ENCODE data around the gene EFCAB13. TPM values are rescaled to one million over a fixed set of nuclear protein-coding genes. Genes with fewer than 3 reads are reported as not detected.
"Not testable (repeated sequence)": the region's sequence is repeated elsewhere in the genome, so short reads cannot be mapped to it uniquely, and the experiment has no call there.

The EFCAB13 gene
- total RNA-seq, 1 donor from 2014 or later: 2.7 TPM

- Mint-ChIP-seq H3K4me3 (no peak overlapping the region), H3K27ac (no peak overlapping the region), H3K9me3 (no peaks in the 10 kb centered on the region), H3K36me3 (peaks cover 3% of the 10 kb centered on the region), H3K27me3 (ENCODE audit: insufficient read depth, low read depth) (no peaks in the 10 kb centered on the region), H3K4me1 (peaks cover 26% of the 10 kb centered on the region)
- Histone ChIP-seq H4K20me1 (ENCODE audit: low read depth) (no peaks in the 10 kb centered on the region), H3K4me2 (no peak overlapping the region), H3K4me1 (peaks cover 7% of the 10 kb centered on the region), H3K79me2 (ENCODE audit: low read depth) (no peaks in the 10 kb centered on the region), H3K27me3 (no peaks in the 10 kb centered on the region), H3K9ac (no peak overlapping the region), H3F3A (ENCODE audit: low read depth) (no peaks in the 10 kb centered on the region), H3K4me3 (no peak overlapping the region), H2AFZ (replicated peaks) (no peak overlapping the region), H3K9me3 (ENCODE audit: low read depth) (no peaks in the 10 kb centered on the region), H3K27ac (no peak overlapping the region), H3K36me3 (no peaks in the 10 kb centered on the region)
- no peak for DNase-seq (ENCODE audit: low spot score)
- TF ChIP-seq CTCF (IDR thresholded peaks at IDR 0.05): no peak
These were observed 90.9 kb downstream of the EFCAB13 start for GRCh38 chr17:47414612-47415011.

GRCh38 chr17:47423406-47424295 lies 99.9 kb downstream of the EFCAB13 start:
- H3K27ac ChIP-seq: no peak overlapping the region
- H4K20me1 ChIP-seq (ENCODE audit: low read depth): no peaks in the 10 kb centered on the region
- peak overlapping the region; percentile 58 for H3K4me3 ChIP-seq
- H3K36me3 ChIP-seq: no peaks in the 10 kb centered on the region
- DNase-seq (ENCODE audit: low spot score): peak; percentile 50
- Mint-ChIP-seq H3K36me3 (peaks cover 19% of the 10 kb centered on the region), H3K27ac (no peak overlapping the region), H3K27me3 (ENCODE audit: insufficient read depth, low read depth) (peaks cover 17% of the 10 kb centered on the region), H3K4me3 (peak overlapping the region; percentile 77), H3K4me1 (no peaks in the 10 kb centered on the region), H3K9me3 (peaks cover 23% of the 10 kb centered on the region)
- no peaks in the 10 kb centered on the region for H3K79me2 ChIP-seq (ENCODE audit: low read depth)
- H3K9ac ChIP-seq: no peak overlapping the region
- peak overlapping the region; percentile 83 for H2AFZ ChIP-seq (replicated peaks)
- no peaks in the 10 kb centered on the region for H3K4me1 ChIP-seq
- peaks cover 10% of the 10 kb centered on the region for H3K9me3 ChIP-seq (ENCODE audit: low read depth)
- H3K27me3 ChIP-seq: peaks cover 41% of the 10 kb centered on the region
- peaks cover 4% of the 10 kb centered on the region for H3F3A ChIP-seq (ENCODE audit: low read depth)
- H3K4me2 ChIP-seq: peak overlapping the region; percentile 80
- TF ChIP-seq EZH2 (IDR thresholded peaks at IDR 0.05): peak; percentile 88
- no peak for TF ChIP-seq CTCF (IDR thresholded peaks at IDR 0.05)
- TF ChIP-seq EZH2phosphoT487 (IDR thresholded peaks at IDR 0.05): peak; percentile 73

- not testable (repeated sequence) for H3K4me3 ChIP-seq; H3K4me3 Mint-ChIP-seq; H3K36me3 ChIP-seq; H3F3A ChIP-seq (ENCODE audit: low read depth); H2AFZ ChIP-seq (replicated peaks); H3K4me1 Mint-ChIP-seq; H3K27ac ChIP-seq; H3K79me2 ChIP-seq (ENCODE audit: low read depth); H4K20me1 ChIP-seq (ENCODE audit: low read depth); H3K9ac ChIP-seq; H3K4me2 ChIP-seq; H3K4me1 ChIP-seq; H3K9me3 ChIP-seq (ENCODE audit: low read depth); H3K27ac Mint-ChIP-seq; DNase-seq (ENCODE audit: low spot score)
- Mint-ChIP-seq H3K9me3 (peaks cover 20% of the 10 kb centered on the region), H3K36me3 (peaks cover 19% of the 10 kb centered on the region), H3K27me3 (ENCODE audit: insufficient read depth, low read depth) (peaks cover 17% of the 10 kb centered on the region)
- H3K27me3 ChIP-seq: peaks cover 41% of the 10 kb centered on the region
These were observed 101.5 kb downstream of the EFCAB13 start for GRCh38 chr17:47425233-47425632.

- not testable (repeated sequence) for H3K4me1 Mint-ChIP-seq; H3K4me3 Mint-ChIP-seq; H3K79me2 ChIP-seq (ENCODE audit: low read depth); H3K4me1 ChIP-seq; H3K9me3 ChIP-seq (ENCODE audit: low read depth); H3K36me3 ChIP-seq; H2AFZ ChIP-seq (replicated peaks); H3K4me2 ChIP-seq; H4K20me1 ChIP-seq (ENCODE audit: low read depth); H3K9ac ChIP-seq; H3K4me3 ChIP-seq; H3K27ac Mint-ChIP-seq; H3K27ac ChIP-seq; DNase-seq (ENCODE audit: low spot score); H3F3A ChIP-seq (ENCODE audit: low read depth)
- peaks cover 17% of the 10 kb centered on the region for H3K27me3 Mint-ChIP-seq (ENCODE audit: insufficient read depth, low read depth)
- peaks cover 20% of the 10 kb centered on the region for H3K9me3 Mint-ChIP-seq
- peaks cover 41% of the 10 kb centered on the region for H3K27me3 ChIP-seq
- peaks cover 19% of the 10 kb centered on the region for H3K36me3 Mint-ChIP-seq
These were observed 102.3 kb downstream of the EFCAB13 start for GRCh38 chr17:47425887-47426635.

Data from neural progenitor cell (in vitro differentiated cells).